Prostate gland (tissue), 2 donors: ENCODE results near the gene VEGFB. TPM values are rescaled to one million over a fixed set of nuclear protein-coding genes. Genes with fewer than 3 reads are reported as not detected.
A peak's percentile ranks its signal among the peaks of the same experiment; 100 is the strongest.

ENCODE experiments used
- DNase-seq: peaks from one replicate; pipeline ENCODE4 v3.0.0-alpha.2; 2019; ENCODE audit warnings: low spot score
- H3K27ac ChIP-seq, 2 donors: fragments of 200-600 bp; sonication (generic); 2 replicates each; pipeline ENCODE4 v1.5.1; 2017 to 2019
- H3K27me3 ChIP-seq: fragments of 200-600 bp; sonication (generic); replicated peaks from 2 replicates; pipeline ENCODE4 v1.5.1; 2019; ENCODE audit not compliant: insufficient read depth
- H3K36me3 ChIP-seq, 2 donors: fragments of 200-600 bp; sonication (generic); 1 replicate in 1 of 2; 2 replicates in 1 of 2; pipeline versions ENCODE4 v1.5.1 to v1.8.1; 2017 to 2019
- H3K4me1 ChIP-seq: fragments of 200-600 bp; sonication (generic); replicated peaks from 2 replicates; pipeline ENCODE4 v1.5.1; 2019
- H3K4me3 ChIP-seq, 2 donors: fragments of 200-600 bp; sonication (generic); 2 replicates each; pipeline ENCODE4 v1.5.1; 2017 to 2019
- H3K9me3 ChIP-seq: fragments of 200-600 bp; sonication (generic); 2 replicates; pipeline ENCODE4 v1.5.1; 2017
- POLR2A ChIP-seq: fragments of 450-650 bp; IDR thresholded peaks from one replicate; pipeline ENCODE4 v1.6.1; 2016; ENCODE audit warnings: antibody characterized with exemption, mild to moderate bottlenecking
- POLR2AphosphoS5 ChIP-seq: sonication (generic); formaldehyde crosslinking; IDR thresholded peaks from one replicate; pipeline ENCODE4 v1.6.1; 2017; ENCODE audit warnings: antibody characterized with exemption
- WGBS: methylation state at CpG from one replicate; pipeline ENCODE4 v1.1.5; 2018; 5-methylcytosine and 5-hydroxymethylcytosine counted together
- intact Hi-C: fragments of 100-400 bp; cut with DNase I; formaldehyde crosslinking; loops from one replicate; pipeline ENCODE4 v1.14.2; 2022
- total RNA-seq, 2 donors: library from RNA; depleted of rRNA; stranded (reverse); fragments of >200 nt; gene quantifications; one replicate each; pipeline ENCODE4 v1.1.0, GENCODE V29; 2016
- TF ChIP-seq, protein P1 (sequence below), 4 experiments: fragments of 200-600 bp in 2 of 4; fragments of 450-650 bp in 2 of 4; sonication (generic) in 2 of 4; IDR thresholded peaks; 1 replicate in 3 of 4; 2 replicates in 1 of 4; pipeline ENCODE4 v1.5.1; 2016 to 2019; ENCODE audit warnings: antibody characterized with exemption in 4 of 4, mild to moderate bottlenecking in 2 of 4, moderate library complexity in 2 of 4

Gene VEGFB
- total RNA-seq, 2 donors from 2014 or later: 50.9 to 91.2 TPM

DNA sequence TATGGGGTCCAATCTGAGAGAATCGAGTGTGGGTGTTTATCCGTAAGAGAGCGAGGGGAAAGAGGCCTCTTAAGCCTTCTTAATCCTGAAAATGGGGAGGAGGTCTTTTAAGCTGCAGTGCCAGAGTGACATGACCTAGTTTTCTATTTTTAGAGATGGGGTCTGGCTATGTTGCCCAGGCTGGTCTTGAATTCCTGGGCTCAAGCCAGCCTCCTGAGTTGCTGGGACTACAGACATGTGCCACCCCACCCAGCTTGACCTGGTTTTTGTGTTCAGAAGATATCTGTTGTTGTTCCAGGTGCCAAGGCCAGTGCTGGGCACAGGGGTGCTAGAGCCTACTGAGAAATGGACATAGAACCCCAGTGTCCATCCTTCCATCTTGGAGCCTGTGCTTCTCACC is 48.7 kb downstream of the VEGFB start:
- no peak for TF ChIP-seq POLR2AphosphoS5
- TF ChIP-seq POLR2A: no peak
- TF ChIP-seq, protein P1, sequence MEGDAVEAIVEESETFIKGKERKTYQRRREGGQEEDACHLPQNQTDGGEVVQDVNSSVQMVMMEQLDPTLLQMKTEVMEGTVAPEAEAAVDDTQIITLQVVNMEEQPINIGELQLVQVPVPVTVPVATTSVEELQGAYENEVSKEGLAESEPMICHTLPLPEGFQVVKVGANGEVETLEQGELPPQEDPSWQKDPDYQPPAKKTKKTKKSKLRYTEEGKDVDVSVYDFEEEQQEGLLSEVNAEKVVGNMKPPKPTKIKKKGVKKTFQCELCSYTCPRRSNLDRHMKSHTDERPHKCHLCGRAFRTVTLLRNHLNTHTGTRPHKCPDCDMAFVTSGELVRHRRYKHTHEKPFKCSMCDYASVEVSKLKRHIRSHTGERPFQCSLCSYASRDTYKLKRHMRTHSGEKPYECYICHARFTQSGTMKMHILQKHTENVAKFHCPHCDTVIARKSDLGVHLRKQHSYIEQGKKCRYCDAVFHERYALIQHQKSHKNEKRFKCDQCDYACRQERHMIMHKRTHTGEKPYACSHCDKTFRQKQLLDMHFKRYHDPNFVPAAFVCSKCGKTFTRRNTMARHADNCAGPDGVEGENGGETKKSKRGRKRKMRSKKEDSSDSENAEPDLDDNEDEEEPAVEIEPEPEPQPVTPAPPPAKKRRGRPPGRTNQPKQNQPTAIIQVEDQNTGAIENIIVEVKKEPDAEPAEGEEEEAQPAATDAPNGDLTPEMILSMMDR (IDR thresholded peaks at IDR 0.05): no peak
- H3K4me3 ChIP-seq: peak overlapping the region in 1 of 2 donors; percentile 80
- DNase-seq: no peak
- H3K9me3 ChIP-seq: no peaks in the 10 kb centered on the region
- H3K4me1 ChIP-seq: peaks cover 7% of the 10 kb centered on the region
- no peak overlapping the region for H3K27ac ChIP-seq
- H3K36me3 ChIP-seq: no peaks in the 10 kb centered on the region
- intact Hi-C loops: no loop called here
- WGBS: 100% methylated on average over 3 of the region's 3 CpGs
- H3K27me3 ChIP-seq: no peaks in the 10 kb centered on the region

DNA sequence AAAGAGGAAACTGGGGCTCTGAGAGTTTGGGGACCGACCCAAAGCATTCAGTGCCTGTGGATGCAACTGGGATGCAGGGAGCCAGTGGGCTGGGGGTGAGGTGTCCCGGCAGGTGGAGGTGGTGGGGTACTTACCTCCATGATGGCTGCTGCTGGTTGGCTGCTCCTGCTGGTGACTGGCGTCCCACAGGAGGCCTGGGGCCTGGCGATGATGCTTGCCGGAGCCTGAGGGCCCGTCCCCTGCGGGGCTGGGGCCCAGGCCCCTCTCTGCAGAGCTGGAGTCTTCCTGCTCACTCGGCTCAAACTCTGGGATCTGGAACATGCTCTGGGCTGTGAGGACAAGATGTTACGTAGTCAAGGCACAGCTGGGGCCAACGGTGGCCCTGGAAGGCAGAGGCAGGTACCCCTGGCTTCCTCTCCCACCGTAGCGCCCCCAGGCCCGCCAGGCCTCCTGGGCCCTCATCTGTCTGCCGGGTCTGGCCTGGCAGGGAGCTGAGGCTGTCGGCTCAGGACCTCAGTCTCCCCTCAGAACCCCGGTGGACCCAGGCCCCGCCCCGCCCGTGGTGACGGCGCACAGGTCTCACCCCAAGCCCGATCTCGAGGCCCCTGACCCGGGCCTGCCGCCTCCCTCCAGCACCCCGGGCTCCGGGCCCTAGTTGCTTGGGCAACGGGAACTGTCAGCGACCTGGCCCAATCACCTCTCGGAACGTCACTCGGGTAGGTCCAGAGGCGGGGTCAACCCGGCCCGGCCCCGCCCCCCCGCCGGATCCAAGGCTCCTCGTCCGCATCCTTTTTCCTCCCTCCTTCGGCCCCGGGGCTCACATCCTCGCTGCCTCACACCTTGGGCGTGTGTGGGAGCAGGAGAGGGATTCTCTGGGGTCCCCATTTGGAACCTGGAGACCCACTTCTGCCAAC is 49.9 kb downstream of the VEGFB start, which contains the start of gene BAD:
Gene BAD, minus strand, starts transcription at position 618 of the 914 bp plus-strand sequence. Its CDS starts 297 bp downstream, at position 321.
- intact Hi-C loops: no loop called here
- Histone ChIP-seq H3K36me3 (no peaks in the 10 kb centered on the region), H3K27me3 (no peaks in the 10 kb centered on the region), H3K9me3 (no peaks in the 10 kb centered on the region), H3K4me3 (peak within 1 kb of the TSS; percentile 71 to 80), H3K4me1 (peaks cover 7% of the 10 kb centered on the region), H3K27ac (peak within 1 kb of the TSS; percentile 97 to 98)
- 2% methylated on average over 44 of the region's 44 CpGs for WGBS
- TF ChIP-seq POLR2A (peak; percentile 74), POLR2AphosphoS5 (peak; percentile 89)
- TF ChIP-seq, protein P1 (IDR thresholded peaks at IDR 0.05): no peak
- peak; percentile 97 for DNase-seq

DNA sequence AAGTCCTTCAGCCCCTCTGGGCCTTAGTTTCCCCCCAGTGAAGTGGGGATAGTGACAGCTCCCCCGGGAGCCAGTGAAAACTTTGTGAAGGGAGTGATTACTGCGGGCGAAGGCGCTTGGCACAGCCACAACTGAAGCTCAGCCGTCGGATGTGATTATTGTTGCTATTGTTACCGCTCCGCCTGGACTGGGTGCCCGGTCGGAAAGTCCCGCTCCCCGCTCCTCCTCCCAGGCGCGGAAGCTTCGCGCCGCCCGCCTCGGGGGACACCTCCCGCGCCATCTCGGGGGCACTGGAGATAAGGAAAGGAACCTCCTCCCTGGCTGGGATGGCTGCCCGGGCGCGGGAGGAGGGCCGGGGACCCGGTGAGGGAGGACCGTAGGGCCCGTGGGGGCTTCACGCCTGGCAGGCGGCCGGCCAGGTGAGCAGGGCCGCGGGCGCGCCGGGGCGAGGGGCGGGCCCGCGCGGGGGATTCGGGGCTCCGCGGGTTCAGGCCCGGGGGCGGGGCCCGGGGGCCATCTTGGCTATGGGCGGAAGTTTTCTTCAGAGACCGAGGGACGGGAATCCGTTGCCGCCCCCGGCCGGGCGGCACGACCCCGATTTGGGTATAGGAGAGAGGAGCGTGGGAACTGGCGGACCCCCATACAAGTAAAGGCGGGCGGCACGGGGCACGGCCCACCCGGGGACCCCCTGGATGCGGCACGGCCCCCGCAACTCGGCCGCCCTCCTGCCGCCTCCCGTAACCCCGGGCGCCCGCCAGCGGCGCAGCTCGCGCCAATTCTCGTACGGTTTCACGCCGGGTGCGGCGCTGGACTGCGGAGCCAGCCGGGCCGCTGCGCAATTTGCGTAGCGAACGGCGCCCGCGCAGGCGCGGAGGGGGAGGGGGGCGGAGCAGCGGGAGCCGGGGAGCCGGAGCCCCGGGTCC is 50.8 kb downstream of the VEGFB start, which contains the start of gene GPR137:
Gene GPR137, plus strand, starts transcription at position 887 of the 923 bp plus-strand sequence. CDS start 677 bp downstream, outside the sequence.
- peak within 1 kb of the TSS; percentile 97 to 98 for H3K27ac ChIP-seq
- H3K36me3 ChIP-seq: no peaks in the 10 kb centered on the region
- intact Hi-C loops: no loop called here
- H3K4me1 ChIP-seq: peaks cover 7% of the 10 kb centered on the region
- H3K27me3 ChIP-seq: no peaks in the 10 kb centered on the region
- H3K9me3 ChIP-seq: no peaks in the 10 kb centered on the region
- TF ChIP-seq POLR2AphosphoS5 (peak; percentile 45), POLR2A (no peak)
- TF ChIP-seq, protein P1 (IDR thresholded peaks at IDR 0.05): peak in 2 of 4 experiments; percentile 27 to 29
- WGBS: under 1% methylated on average over 54 of the region's 102 CpGs
- peak within 1 kb of the TSS; percentile 71 to 80 for H3K4me3 ChIP-seq
- DNase-seq: peak; percentile 82

DNA sequence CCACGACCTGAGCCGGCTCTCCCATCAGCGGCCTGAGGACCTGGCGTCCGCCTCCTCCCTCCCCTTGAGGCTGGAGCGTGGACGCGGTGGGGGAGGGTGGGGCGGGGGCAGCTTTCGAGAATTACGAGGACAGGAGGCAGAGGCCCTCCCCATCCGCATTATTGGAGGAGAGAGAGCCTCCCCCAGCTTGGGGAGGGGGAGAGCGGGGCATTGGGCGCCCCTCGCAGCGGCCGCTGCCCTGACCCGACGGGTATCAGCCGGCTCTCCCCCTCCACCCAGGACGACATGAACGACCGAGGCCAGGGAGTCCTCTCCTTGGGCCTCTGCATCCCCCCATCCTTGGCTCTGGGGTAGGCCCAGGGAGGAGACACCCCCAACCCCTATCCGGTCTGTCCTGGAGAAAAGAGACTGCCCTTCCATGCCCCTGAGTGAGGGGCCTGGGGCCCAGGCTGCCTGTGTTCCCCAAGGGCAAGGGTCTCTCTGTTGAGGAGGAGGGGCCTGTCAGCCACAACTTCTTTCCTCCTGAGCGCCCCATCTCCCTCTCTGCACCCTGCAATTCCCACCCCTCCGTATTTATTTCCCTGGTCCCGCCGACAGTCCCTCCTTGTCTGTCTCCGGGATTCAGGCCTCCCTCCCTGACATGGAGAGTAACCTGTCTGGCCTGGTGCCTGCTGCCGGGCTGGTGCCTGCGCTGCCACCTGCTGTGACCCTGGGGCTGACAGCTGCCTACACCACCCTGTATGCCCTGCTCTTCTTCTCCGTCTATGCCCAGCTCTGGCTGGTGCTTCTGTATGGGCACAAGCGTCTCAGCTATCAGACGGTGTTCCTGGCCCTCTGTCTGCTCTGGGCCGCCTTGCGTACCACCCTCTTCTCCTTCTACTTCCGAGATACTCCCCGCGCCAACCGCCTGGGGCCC is 51.8 kb downstream of the VEGFB start:
- Histone ChIP-seq H3K36me3 (no peaks in the 10 kb centered on the region), H3K4me3 (peak overlapping the region; percentile 71 to 80), H3K9me3 (no peaks in the 10 kb centered on the region), H3K27ac (peak overlapping the region; percentile 97 to 98), H3K27me3 (no peaks in the 10 kb centered on the region), H3K4me1 (peaks cover 7% of the 10 kb centered on the region)
- intact Hi-C loops: no loop called here
- TF ChIP-seq POLR2A (no peak), POLR2AphosphoS5 (no peak)
- TF ChIP-seq, protein P1 (IDR thresholded peaks at IDR 0.05): no peak
- 23% methylated on average over 40 of the region's 40 CpGs for WGBS
- DNase-seq: no peak
